Right lobe of liver (tissue), 6 donors: ENCODE measurements around the gene GRIFIN. TPM values are rescaled to one million over a fixed set of nuclear protein-coding genes. Genes with fewer than 3 reads are reported as not detected.

Experiments used
- ATAC-seq, 4 donors: fragments of 200-7000 bp; cut with Tn5 transposase; one replicate each; pipeline ENCODE4 v1.9.1; 2020; ENCODE audit warnings: mild to moderate bottlenecking in 4 of 4, moderate library complexity in 4 of 4
- DNase-seq, 3 donors: peaks; one replicate each; pipeline ENCODE4 v3.0.0-alpha.2; 2020
- H3K27ac ChIP-seq, 3 donors: fragments of 200-600 bp; one replicate each; pipeline ENCODE4 v1.8.0; 2022
- H3K27me3 ChIP-seq, 2 donors: fragments of 200-600 bp; one replicate each; pipeline ENCODE4 v1.8.0; 2022
- H3K36me3 ChIP-seq, 4 donors: fragments of 200-600 bp; sonication (generic) in 1 of 4; one replicate each; pipeline versions ENCODE4 v1.5.1 to v1.8.0; 2017 to 2022; ENCODE audit warnings: control low read depth in 1 of 4
- H3K4me1 ChIP-seq, 4 donors: fragments of 200-600 bp; sonication (generic) in 1 of 4; one replicate each; pipeline versions ENCODE4 v1.5.1 to v1.8.0; 2017 to 2022; ENCODE audit warnings: control low read depth in 1 of 4
- H3K4me3 ChIP-seq, 3 donors: fragments of 200-600 bp; one replicate each; pipeline ENCODE4 v1.8.0; 2022
- H3K9me3 ChIP-seq, 4 donors: fragments of 200-600 bp; sonication (generic) in 1 of 4; one replicate each; pipeline versions ENCODE4 v1.5.1 to v1.8.0; 2017 to 2022; ENCODE audit warnings: control low read depth in 1 of 4
- CTCF ChIP-seq, 4 donors: fragments of 200-600 bp in 3 of 4; fragments of 450-650 bp in 1 of 4; IDR thresholded peaks; one replicate each; pipeline versions ENCODE4 v1.5.1 to v1.8.0; 2016 to 2022; ENCODE audit warnings: antibody characterized with exemption in 4 of 4, mild to moderate bottlenecking in 2 of 4
- POLR2A ChIP-seq: fragments of 450-650 bp; IDR thresholded peaks from one replicate; pipeline ENCODE4 v1.6.1; 2017; ENCODE audit warnings: antibody characterized with exemption, mild to moderate bottlenecking
- WGBS: methylation state at CpG from one replicate; pipeline ENCODE4 v1.1.6; 2018; ENCODE audit warnings: low coverage, low lambda C conversion rate; ENCODE audit not compliant: insufficient coverage; ENCODE audit errors: missing lambda C conversion rate; 5-methylcytosine and 5-hydroxymethylcytosine counted together
- intact Hi-C, 2 donors: fragments of 100-400 bp; cut with DNase I; formaldehyde crosslinking; loops; one replicate each; pipeline versions ENCODE4 v1.11.2 to v1.14.1; 2022
- total RNA-seq, 6 experiments: library from RNA; depleted of rRNA in 2 of 6; stranded (reverse); fragments of >200 nt in 2 of 6; fragmentation: NEBNext Ultra II Directional in 3 of 6; extraction: Animal tissue kit (Norgen Biotek cat#: 25700) in 3 of 6; gene quantifications; one replicate each; pipeline versions ENCODE4 v1.1.0 to v1.2.4, GENCODE V29; 2016 to 2023
- donor health status: DM: no; HTN: yes; CAD: no.
- donor health status: DM: no; HTN: no; CAD: no.
- donor health status: DM: no; HTN: no; CAD: no.
- donor health status: DM: no; HTN: yes; CAD: no.
- donor health status: DM: no; HTN: yes; CAD: no.

The GRIFIN gene
- total RNA-seq, 6 experiments from 2014 or later = not detected

GRCh38 chr7:2497065-2497464, 20.9 kb upstream of the GRIFIN start:
- Histone ChIP-seq H3K9me3 (no peaks in the 10 kb centered on the region), H3K27me3 (no peaks in the 10 kb centered on the region), H3K36me3 (no peaks in the 10 kb centered on the region), H3K27ac (no peak overlapping the region), H3K4me3 (no peak overlapping the region), H3K4me1 (no peaks in the 10 kb centered on the region)
- intact Hi-C loops = no loop called here
- no peak for TF ChIP-seq CTCF (IDR thresholded peaks at IDR 0.05)
- no peak for TF ChIP-seq POLR2A
- ATAC-seq (no peak), DNase-seq (no peak)
- WGBS = 100% methylated on average over 1 of the region's 3 CpGs

GRCh38 chr7:2496375-2496774, 20.2 kb upstream of the GRIFIN start:
- H3K27ac ChIP-seq = no peak overlapping the region
- ATAC-seq (no peak), DNase-seq (no peak)
- no peaks in the 10 kb centered on the region for H3K9me3 ChIP-seq
- H3K4me3 ChIP-seq = no peak overlapping the region
- H3K27me3 ChIP-seq = no peaks in the 10 kb centered on the region
- no peak for TF ChIP-seq POLR2A
- no peak for TF ChIP-seq CTCF (IDR thresholded peaks at IDR 0.05)
- intact Hi-C loops = no loop called here
- 93% methylated on average over 4 of the region's 9 CpGs for WGBS
- no peaks in the 10 kb centered on the region for H3K4me1 ChIP-seq
- no peaks in the 10 kb centered on the region for H3K36me3 ChIP-seq

GRCh38 chr7:2495418-2496299, 19.5 kb upstream of the GRIFIN start:
- Histone ChIP-seq H3K27ac (no peak overlapping the region), H3K4me1 (no peaks in the 10 kb centered on the region), H3K36me3 (no peaks in the 10 kb centered on the region), H3K4me3 (no peak overlapping the region), H3K9me3 (no peaks in the 10 kb centered on the region), H3K27me3 (no peaks in the 10 kb centered on the region)
- WGBS = 61% methylated on average over 15 of the region's 25 CpGs
- no peak for ATAC-seq
- intact Hi-C loops = no loop called here
- DNase-seq = no peak
- TF ChIP-seq POLR2A (no peak), CTCF (IDR thresholded peaks at IDR 0.05) (no peak)

- Histone ChIP-seq H3K9me3 (no peaks in the 10 kb centered on the region), H3K27ac (no peak overlapping the region), H3K27me3 (no peaks in the 10 kb centered on the region), H3K4me1 (no peaks in the 10 kb centered on the region), H3K36me3 (no peaks in the 10 kb centered on the region), H3K4me3 (no peak overlapping the region)
- TF ChIP-seq CTCF (IDR thresholded peaks at IDR 0.05) (no peak), POLR2A (no peak)
- peak in 1 of 4 donors; percentile 8 for ATAC-seq
- intact Hi-C loops = no loop called here
- no peak for DNase-seq
- 50% methylated on average over 5 of the region's 32 CpGs for WGBS
These were observed 18.3 kb upstream of the GRIFIN start for GRCh38 chr7:2494191-2495130.
